ENCODE results near the gene CST3.

The CST3 gene

DNA sequence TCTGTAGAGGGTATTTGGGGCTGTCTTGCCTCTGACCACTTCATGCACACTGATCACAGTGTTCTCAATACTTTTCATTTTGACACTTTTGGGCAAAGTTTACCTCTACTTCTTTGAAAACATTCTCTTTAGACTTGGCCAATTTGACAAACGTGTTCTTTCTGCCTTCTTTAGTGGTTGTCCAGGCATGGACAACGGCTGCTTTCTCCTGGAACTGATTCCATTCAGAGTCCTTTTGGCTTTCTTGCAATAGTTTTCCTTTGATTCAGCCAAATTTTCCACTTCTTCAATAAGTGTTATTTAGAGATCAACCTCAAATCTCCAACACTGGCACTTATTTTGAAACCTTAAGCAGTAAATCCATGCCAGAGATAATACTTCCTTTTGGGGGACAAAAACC is 25.4 kb downstream of the CST3 start:
- Histone ChIP-seq H3K27me3 (ENCODE audit: control insufficient read depth in 1 of 2, insufficient read depth in 2 of 2, low read length in 2 of 2) (no peaks in the 10 kb centered on the region), H3K27ac (ENCODE audit: low read length) (no peak overlapping the region), H3K9ac (ENCODE audit: low read length in 2 of 2) (no peak overlapping the region), H3K4me1 (ENCODE audit: control insufficient read depth, insufficient read depth, low read length) (peaks cover 5% of the 10 kb centered on the region), H3K9me3 (ENCODE audit: control insufficient read depth in 2 of 2, low read length in 2 of 2) (no peaks in the 10 kb centered on the region), H3K4me3 (ENCODE audit: low read length in 2 of 2) (no peak overlapping the region), H3K36me3 (ENCODE audit: control insufficient read depth in 2 of 2, insufficient read depth in 2 of 2, low read length in 2 of 2) (no peaks in the 10 kb centered on the region)

DNA sequence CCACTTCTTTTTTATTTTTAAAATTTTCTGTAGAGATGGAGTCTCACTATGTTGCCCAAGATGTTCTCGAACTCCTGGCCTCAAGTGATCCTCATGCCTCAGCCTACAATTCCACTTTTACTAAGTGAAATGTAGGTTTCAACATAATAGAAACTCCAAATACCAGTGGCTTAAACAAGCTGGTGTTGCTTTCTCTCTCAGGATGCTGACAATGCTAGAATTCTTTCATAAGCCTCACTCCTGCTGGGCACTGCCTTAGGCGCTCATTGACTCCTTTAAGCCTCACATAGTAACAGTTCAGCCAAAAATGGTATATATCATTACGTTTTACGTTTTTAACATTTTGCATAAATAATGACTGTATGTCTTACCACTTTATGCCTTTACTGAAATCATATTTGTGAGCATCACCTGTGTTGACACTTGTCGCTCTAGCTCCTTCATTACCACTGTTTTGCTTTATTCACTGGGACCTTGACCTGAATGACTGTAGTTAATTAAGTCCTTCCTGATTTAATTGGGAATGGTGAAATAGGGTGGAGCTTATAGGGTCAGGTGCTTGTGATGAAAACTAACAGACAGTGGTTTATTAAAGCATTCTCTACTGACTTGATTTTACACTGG is 28.2 kb downstream of the CST3 start:
- Histone ChIP-seq H3K4me1 (ENCODE audit: control insufficient read depth, insufficient read depth, low read length) (peaks cover 10% of the 10 kb centered on the region), H3K9ac (ENCODE audit: low read length in 2 of 2) (no peak overlapping the region), H3K4me3 (ENCODE audit: low read length in 2 of 2) (no peak overlapping the region), H3K27ac (ENCODE audit: low read length) (no peak overlapping the region), H3K27me3 (ENCODE audit: control insufficient read depth in 1 of 2, insufficient read depth in 2 of 2, low read length in 2 of 2) (peaks cover 0 to 3% of the 10 kb centered on the region in 2 donors), H3K36me3 (ENCODE audit: control insufficient read depth in 2 of 2, insufficient read depth in 2 of 2, low read length in 2 of 2) (no peaks in the 10 kb centered on the region), H3K9me3 (ENCODE audit: control insufficient read depth in 2 of 2, low read length in 2 of 2) (no peaks in the 10 kb centered on the region)

- Histone ChIP-seq H3K9ac (ENCODE audit: low read length in 2 of 2) (no peak overlapping the region), H3K27ac (ENCODE audit: low read length) (no peak overlapping the region)
These were observed 29.4 kb downstream of the CST3 start for GRCh38 chr20:23608251-23608846.

DNA sequence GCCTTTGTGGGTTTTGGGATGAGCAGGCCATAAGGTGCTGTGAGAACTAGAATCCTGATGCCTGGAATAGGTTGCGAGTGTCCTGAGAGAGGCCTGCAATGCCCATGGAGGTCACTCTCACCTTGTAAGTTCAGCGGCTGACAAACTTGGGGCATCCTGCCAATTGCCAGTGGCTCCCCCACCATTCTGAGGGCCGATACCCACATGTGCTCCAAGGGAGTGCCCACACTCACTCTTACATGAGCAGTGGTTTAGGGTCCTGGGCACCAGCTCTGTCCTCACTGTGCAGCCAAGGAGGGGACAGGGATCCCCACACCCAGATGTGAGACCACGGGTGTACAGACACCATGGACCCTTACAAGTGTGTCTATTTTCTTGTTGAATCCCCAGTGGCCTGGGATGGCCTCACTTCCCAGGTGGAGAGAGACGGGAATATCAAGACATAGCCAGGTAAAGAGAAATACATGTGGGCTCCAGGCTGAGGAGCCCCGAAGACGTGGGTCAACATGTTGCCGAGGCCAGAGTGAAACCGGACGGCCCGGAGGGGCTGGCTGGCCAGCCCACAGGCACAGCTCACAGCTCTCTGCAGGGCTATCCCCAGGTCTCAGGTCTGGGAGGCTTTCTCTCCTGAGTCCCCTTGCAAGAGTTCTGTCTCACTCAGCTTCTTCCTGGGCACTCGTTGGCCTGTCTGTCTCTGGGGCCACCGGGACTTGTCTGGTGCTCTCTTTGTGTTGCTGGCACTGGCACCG is 30.1 kb downstream of the CST3 start:
- Histone ChIP-seq H3K27me3 (ENCODE audit: control insufficient read depth in 1 of 2, insufficient read depth in 2 of 2, low read length in 2 of 2) (peaks cover 0 to 6% of the 10 kb centered on the region in 2 donors), H3K27ac (ENCODE audit: low read length) (no peak overlapping the region), H3K9ac (ENCODE audit: low read length in 2 of 2) (no peak overlapping the region), H3K4me3 (ENCODE audit: low read length in 2 of 2) (no peak overlapping the region), H3K9me3 (ENCODE audit: control insufficient read depth in 2 of 2, low read length in 2 of 2) (no peaks in the 10 kb centered on the region), H3K4me1 (ENCODE audit: control insufficient read depth, insufficient read depth, low read length) (peaks cover 5% of the 10 kb centered on the region), H3K36me3 (ENCODE audit: control insufficient read depth in 2 of 2, insufficient read depth in 2 of 2, low read length in 2 of 2) (no peaks in the 10 kb centered on the region)

More at GRCh38 chr20:23608251-23608846, 29.4 kb downstream of the CST3 start:
- peaks cover 5% of the 10 kb centered on the region for H3K4me1 ChIP-seq (ENCODE audit: control insufficient read depth, insufficient read depth, low read length)
- H3K36me3 ChIP-seq (ENCODE audit: control insufficient read depth in 2 of 2, insufficient read depth in 2 of 2, low read length in 2 of 2), result no peaks in the 10 kb centered on the region
- no peak overlapping the region for H3K4me3 ChIP-seq (ENCODE audit: low read length in 2 of 2)
- no peaks in the 10 kb centered on the region for H3K9me3 ChIP-seq (ENCODE audit: control insufficient read depth in 2 of 2, low read length in 2 of 2)
- H3K27me3 ChIP-seq (ENCODE audit: control insufficient read depth in 1 of 2, insufficient read depth in 2 of 2, low read length in 2 of 2), result peaks cover 0 to 3% of the 10 kb centered on the region in 2 donors

DNA sequence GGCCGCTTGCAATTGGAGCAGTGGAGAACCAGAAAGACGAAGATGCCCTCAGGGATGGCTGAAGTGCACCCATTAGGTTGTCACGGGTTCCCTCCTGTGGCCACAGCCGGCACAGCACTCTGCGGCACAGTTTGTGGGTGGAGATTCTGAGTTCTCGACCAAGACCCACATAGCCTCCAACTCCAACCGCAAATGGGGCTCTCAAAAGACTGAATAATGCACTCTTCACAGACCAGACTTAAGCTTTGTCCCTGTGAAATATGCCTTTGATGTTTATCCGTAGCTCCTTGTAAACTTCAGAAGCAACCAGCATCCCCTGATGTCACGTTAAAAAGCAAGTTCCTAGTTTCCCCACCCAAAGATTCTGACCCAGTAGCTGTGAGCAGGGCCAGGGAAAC is 31.1 kb downstream of the CST3 start:
- Histone ChIP-seq H3K4me1 (ENCODE audit: control insufficient read depth, insufficient read depth, low read length) (peaks cover 5% of the 10 kb centered on the region), H3K4me3 (ENCODE audit: low read length in 2 of 2) (no peak overlapping the region), H3K27ac (ENCODE audit: low read length) (no peak overlapping the region), H3K27me3 (ENCODE audit: control insufficient read depth in 1 of 2, insufficient read depth in 2 of 2, low read length in 2 of 2) (peaks cover 0 to 6% of the 10 kb centered on the region in 2 donors), H3K9me3 (ENCODE audit: control insufficient read depth in 2 of 2, low read length in 2 of 2) (no peaks in the 10 kb centered on the region), H3K9ac (ENCODE audit: low read length in 2 of 2) (peak overlapping the region in 1 of 2 donors; percentile 21), H3K36me3 (ENCODE audit: control insufficient read depth in 2 of 2, insufficient read depth in 2 of 2, low read length in 2 of 2) (no peaks in the 10 kb centered on the region)

DNA sequence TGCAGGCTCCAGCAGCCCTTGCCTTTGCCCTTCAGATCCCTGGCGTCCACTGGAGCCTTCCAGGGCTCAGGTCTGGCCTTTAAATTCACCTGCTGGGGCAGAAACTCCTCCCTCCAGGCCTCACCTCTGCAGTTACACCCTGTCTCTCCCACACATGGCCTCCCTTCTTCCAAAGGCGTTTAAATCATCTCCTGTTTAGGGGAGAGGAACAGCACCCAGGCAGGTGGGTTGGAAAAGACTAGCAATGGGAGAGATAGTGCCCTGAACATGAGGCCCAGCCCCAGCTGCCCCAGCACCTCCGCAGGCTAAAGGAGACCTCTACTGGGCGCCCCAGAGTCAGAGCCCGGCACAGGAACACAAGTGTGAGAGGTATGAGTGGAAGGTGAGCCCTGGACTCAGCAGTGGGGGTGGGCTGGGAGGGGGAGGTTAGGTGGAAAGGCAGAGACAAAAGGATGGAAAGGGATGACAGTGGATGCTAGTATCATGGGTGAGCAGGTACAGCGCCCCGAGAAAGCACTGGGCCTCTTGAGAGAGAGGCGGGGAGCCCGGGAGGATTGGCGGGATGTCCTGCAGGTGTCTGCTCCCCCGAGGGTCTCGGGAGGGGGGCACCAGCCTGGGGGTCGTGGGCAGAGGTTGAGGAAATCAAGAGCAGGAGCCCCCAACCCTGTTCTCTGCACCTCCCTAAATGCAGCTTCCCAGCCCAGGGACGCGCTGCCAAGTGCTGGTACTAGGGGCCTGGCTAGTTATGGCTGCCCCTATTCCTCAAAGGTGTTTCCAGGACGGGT is 31.7 kb downstream of the CST3 start, which contains the start of gene CST9:
TSS of gene CST9 (minus strand) at position 51 of the 785 bp plus-strand sequence. CDS start 53 bp downstream, outside the sequence.
- Histone ChIP-seq H3K4me3 (ENCODE audit: low read length in 2 of 2) (no peak within 1 kb of the TSS), H3K9me3 (ENCODE audit: control insufficient read depth in 2 of 2, low read length in 2 of 2) (no peaks in the 10 kb centered on the region), H3K36me3 (ENCODE audit: control insufficient read depth in 2 of 2, insufficient read depth in 2 of 2, low read length in 2 of 2) (no peaks in the 10 kb centered on the region), H3K4me1 (ENCODE audit: control insufficient read depth, insufficient read depth, low read length) (peaks cover 5% of the 10 kb centered on the region), H3K27ac (ENCODE audit: low read length) (no peak within 1 kb of the TSS), H3K9ac (ENCODE audit: low read length in 2 of 2) (no peak within 1 kb of the TSS), H3K27me3 (ENCODE audit: control insufficient read depth in 1 of 2, insufficient read depth in 2 of 2, low read length in 2 of 2) (peaks cover 0 to 6% of the 10 kb centered on the region in 2 donors)

- Histone ChIP-seq H3K36me3 (ENCODE audit: control insufficient read depth in 2 of 2, insufficient read depth in 2 of 2, low read length in 2 of 2) (no peaks in the 10 kb centered on the region), H3K4me1 (ENCODE audit: control insufficient read depth, insufficient read depth, low read length) (peaks cover 5% of the 10 kb centered on the region), H3K27ac (ENCODE audit: low read length) (no peak overlapping the region), H3K27me3 (ENCODE audit: control insufficient read depth in 1 of 2, insufficient read depth in 2 of 2, low read length in 2 of 2) (peaks cover 0 to 6% of the 10 kb centered on the region in 2 donors), H3K4me3 (ENCODE audit: low read length in 2 of 2) (no peak overlapping the region), H3K9me3 (ENCODE audit: control insufficient read depth in 2 of 2, low read length in 2 of 2) (no peaks in the 10 kb centered on the region), H3K9ac (ENCODE audit: low read length in 2 of 2) (no peak overlapping the region)
These were observed 33.4 kb downstream of the CST3 start for GRCh38 chr20:23604306-23604705.

GRCh38 chr20:23603321-23603720 is 34.4 kb downstream of the CST3 start:
- H3K4me1 ChIP-seq (ENCODE audit: control insufficient read depth, insufficient read depth, low read length), result peaks cover 5% of the 10 kb centered on the region
- H3K9me3 ChIP-seq (ENCODE audit: control insufficient read depth in 2 of 2, low read length in 2 of 2), result no peaks in the 10 kb centered on the region
- no peak overlapping the region for H3K9ac ChIP-seq (ENCODE audit: low read length in 2 of 2)
- H3K4me3 ChIP-seq (ENCODE audit: low read length in 2 of 2), result no peak overlapping the region
- H3K27ac ChIP-seq (ENCODE audit: low read length), result no peak overlapping the region
- peaks cover 0 to 6% of the 10 kb centered on the region in 2 donors for H3K27me3 ChIP-seq (ENCODE audit: control insufficient read depth in 1 of 2, insufficient read depth in 2 of 2, low read length in 2 of 2)
- no peaks in the 10 kb centered on the region for H3K36me3 ChIP-seq (ENCODE audit: control insufficient read depth in 2 of 2, insufficient read depth in 2 of 2, low read length in 2 of 2)

GRCh38 chr20:23602699-23603098 is 35.1 kb downstream of the CST3 start:
- Histone ChIP-seq H3K9ac (ENCODE audit: low read length in 2 of 2) (no peak overlapping the region), H3K9me3 (ENCODE audit: control insufficient read depth in 2 of 2, low read length in 2 of 2) (no peaks in the 10 kb centered on the region), H3K27ac (ENCODE audit: low read length) (no peak overlapping the region), H3K4me1 (ENCODE audit: control insufficient read depth, insufficient read depth, low read length) (peaks cover 5% of the 10 kb centered on the region), H3K36me3 (ENCODE audit: control insufficient read depth in 2 of 2, insufficient read depth in 2 of 2, low read length in 2 of 2) (no peaks in the 10 kb centered on the region), H3K27me3 (ENCODE audit: control insufficient read depth in 1 of 2, insufficient read depth in 2 of 2, low read length in 2 of 2) (peaks cover 0 to 6% of the 10 kb centered on the region in 2 donors), H3K4me3 (ENCODE audit: low read length in 2 of 2) (no peak overlapping the region)

DNA sequence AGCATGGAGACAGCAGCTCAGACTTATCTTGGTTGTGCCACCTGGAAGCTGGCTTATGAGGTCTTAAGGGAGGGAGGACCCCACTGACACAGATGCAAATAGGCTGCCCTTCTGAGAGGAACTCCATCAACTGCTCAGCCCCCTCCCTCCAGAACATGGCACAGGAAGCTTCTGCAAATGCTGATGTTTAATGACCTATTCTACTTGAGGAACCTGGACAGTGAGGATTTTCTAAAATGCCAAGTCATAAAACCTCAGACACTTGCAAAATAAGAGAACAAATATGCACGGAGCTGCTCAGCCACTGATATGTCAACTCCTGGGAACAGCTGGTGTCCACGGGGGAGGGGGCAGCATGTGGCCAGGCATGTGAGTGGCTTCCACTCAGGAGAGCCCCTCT is 35.5 kb downstream of the CST3 start:
- no peak overlapping the region for H3K9ac ChIP-seq (ENCODE audit: low read length in 2 of 2)
- no peak overlapping the region for H3K4me3 ChIP-seq (ENCODE audit: low read length in 2 of 2)
- H3K27me3 ChIP-seq (ENCODE audit: control insufficient read depth in 1 of 2, insufficient read depth in 2 of 2, low read length in 2 of 2), result peaks cover 0 to 6% of the 10 kb centered on the region in 2 donors
- H3K27ac ChIP-seq (ENCODE audit: low read length), result no peak overlapping the region
- H3K4me1 ChIP-seq (ENCODE audit: control insufficient read depth, insufficient read depth, low read length), result peaks cover 5% of the 10 kb centered on the region
- H3K36me3 ChIP-seq (ENCODE audit: control insufficient read depth in 2 of 2, insufficient read depth in 2 of 2, low read length in 2 of 2), result no peaks in the 10 kb centered on the region
- no peaks in the 10 kb centered on the region for H3K9me3 ChIP-seq (ENCODE audit: control insufficient read depth in 2 of 2, low read length in 2 of 2)
